ENCODE results near the gene SNX5. TPM values are rescaled to one million over a fixed set of nuclear protein-coding genes. Genes with fewer than 3 reads are reported as not detected.

Gene SNX5
- polyA plus RNA-seq, 1 donor (not counting 4 experiments of a cell fraction or from before 2014, with no cell fraction given), result 187 TPM

GRCh38 chr20:17940224-17940971, 28.2 kb downstream of the SNX5 start:
- peaks cover 4% of the 10 kb centered on the region for H4K20me1 ChIP-seq (ENCODE audit: control insufficient read depth, extremely low read depth, insufficient read depth, low read length)
- no peak overlapping the region for H2AFZ ChIP-seq (ENCODE audit: control insufficient read depth, low read length)
- no peaks in the 10 kb centered on the region for H3K4me1 ChIP-seq (ENCODE audit: control insufficient read depth, extremely low read depth, insufficient read depth, low read length)
- H3K27ac ChIP-seq (ENCODE audit: control insufficient read depth, insufficient read depth, low read length), result no peak overlapping the region
- no peak for TF ChIP-seq EZH2 (IDR thresholded peaks at IDR 0.05; ENCODE audit: low read length)
- no peak for TF ChIP-seq CTCF (optimal IDR thresholded peaks at IDR 0.05 in 1 of 3, IDR thresholded peaks at IDR 0.05 in 1 of 3, conservative IDR thresholded peaks at IDR 0.05 in 1 of 3; ENCODE audit: extremely low read depth in 1 of 3, insufficient read depth in 2 of 3, low read length in 3 of 3)
- H3K4me3 ChIP-seq (ENCODE audit: control insufficient read depth in 2 of 3, extremely low read depth in 1 of 3, insufficient read depth in 2 of 3, low read depth in 1 of 3, low read length in 3 of 3), result no peak overlapping the region
- H3K79me2 ChIP-seq (ENCODE audit: control insufficient read depth, insufficient read depth, low read length), result no peaks in the 10 kb centered on the region
- dilution Hi-C loops (cut with MboI; ENCODE audit: extremely low pct_ligation_motif_present, low sequenced_read_pairs), result no loop called here
- no peak overlapping the region for H3K4me2 ChIP-seq (ENCODE audit: control insufficient read depth, extremely low read depth, insufficient read depth, low read depth, low read length)
- FAIRE-seq (no peak), DNase-seq (ENCODE audit: low read depth, low spot score) (no peak)
- no peaks in the 10 kb centered on the region for H3K9me3 ChIP-seq (ENCODE audit: control insufficient read depth, low read depth, low read length)
- H3K36me3 ChIP-seq (ENCODE audit: control insufficient read depth in 2 of 2, extremely low read depth in 1 of 2, insufficient read depth in 2 of 2, low read length in 2 of 2), result peaks cover 18 to 30% of the 10 kb centered on the region in 2 experiments
- no peaks in the 10 kb centered on the region for H3K9me1 ChIP-seq (ENCODE audit: control insufficient read depth, extremely low read depth, insufficient read depth, low read length)
- no peak overlapping the region for H3K9ac ChIP-seq (ENCODE audit: control insufficient read depth, extremely low read depth, insufficient read depth, low read length)
- no peaks in the 10 kb centered on the region for H3K27me3 ChIP-seq (ENCODE audit: control insufficient read depth, extremely low read depth, insufficient read depth, low read length)

- FAIRE-seq (no peak), DNase-seq (ENCODE audit: low read depth, low spot score) (no peak)
- TF ChIP-seq CTCF (optimal IDR thresholded peaks at IDR 0.05 in 1 of 3, IDR thresholded peaks at IDR 0.05 in 1 of 3, conservative IDR thresholded peaks at IDR 0.05 in 1 of 3; ENCODE audit: extremely low read depth in 1 of 3, insufficient read depth in 2 of 3, low read length in 3 of 3), result no peak
- TF ChIP-seq EZH2 (IDR thresholded peaks at IDR 0.05; ENCODE audit: low read length), result no peak
- dilution Hi-C loops (cut with MboI; ENCODE audit: extremely low pct_ligation_motif_present, low sequenced_read_pairs), result no loop called here
- Histone ChIP-seq H3K27ac (ENCODE audit: control insufficient read depth, insufficient read depth, low read length) (no peak overlapping the region), H3K36me3 (ENCODE audit: control insufficient read depth in 2 of 2, extremely low read depth in 1 of 2, insufficient read depth in 2 of 2, low read length in 2 of 2) (peaks cover 12 to 25% of the 10 kb centered on the region in 2 experiments), H3K9ac (ENCODE audit: control insufficient read depth, extremely low read depth, insufficient read depth, low read length) (no peak overlapping the region), H3K4me2 (ENCODE audit: control insufficient read depth, extremely low read depth, insufficient read depth, low read depth, low read length) (no peak overlapping the region), H2AFZ (ENCODE audit: control insufficient read depth, low read length) (no peak overlapping the region), H4K20me1 (ENCODE audit: control insufficient read depth, extremely low read depth, insufficient read depth, low read length) (peaks cover 4% of the 10 kb centered on the region), H3K79me2 (ENCODE audit: control insufficient read depth, insufficient read depth, low read length) (no peaks in the 10 kb centered on the region), H3K27me3 (ENCODE audit: control insufficient read depth, extremely low read depth, insufficient read depth, low read length) (no peaks in the 10 kb centered on the region), H3K9me3 (ENCODE audit: control insufficient read depth, low read depth, low read length) (no peaks in the 10 kb centered on the region), H3K4me1 (ENCODE audit: control insufficient read depth, extremely low read depth, insufficient read depth, low read length) (no peaks in the 10 kb centered on the region), H3K4me3 (ENCODE audit: control insufficient read depth in 2 of 3, extremely low read depth in 1 of 3, insufficient read depth in 2 of 3, low read depth in 1 of 3, low read length in 3 of 3) (no peak overlapping the region), H3K9me1 (ENCODE audit: control insufficient read depth, extremely low read depth, insufficient read depth, low read length) (no peaks in the 10 kb centered on the region)
These were observed 28.9 kb downstream of the SNX5 start for GRCh38 chr20:17939622-17940223.

Data from keratinocyte (primary cell).